PFSK-1 (cell line): Measurements from ENCODE around the gene HINT2.

ENCODE experiments used
- FOXP2 ChIP-seq: optimal IDR thresholded peaks from 2 replicates; pipeline ENCODE3; 2011; ENCODE audit warnings: borderline replicate concordance, control low read depth, inconsistent platforms; ENCODE audit not compliant: insufficient read depth; ENCODE audit errors: extremely low read length, extremely low read depth
- POLR2AphosphoS5 ChIP-seq: IDR thresholded peaks from 2 replicates; pipeline ENCODE4 v1.6.1; 2012; ENCODE audit warnings: low read depth, mild to moderate bottlenecking, control low read depth, low read length, moderate library complexity
- REST ChIP-seq, 2 experiments: IDR thresholded peaks; 2 replicates each; pipeline versions ENCODE4 v1.6.1 to v1.8.0; 2011 to 2012; ENCODE audit warnings: low read depth in 2 of 2, low read length in 2 of 2, control low read depth in 1 of 2, inconsistent platforms in 1 of 2, mild to moderate bottlenecking in 1 of 2, moderate library complexity in 1 of 2; ENCODE audit not compliant: insufficient read depth in 1 of 2
- TAF1 ChIP-seq: IDR thresholded peaks from 2 replicates; pipeline ENCODE4 v1.6.1; 2012; ENCODE audit warnings: low read length, control low read depth, borderline replicate concordance; ENCODE audit not compliant: insufficient read depth

GRCh38 chr9:35829084-35829763 lies 14.4 kb upstream of the HINT2 start, which contains the start of gene TMEM8B:
- TF ChIP-seq REST (IDR thresholded peaks at IDR 0.05; ENCODE audit: insufficient read depth in 1 of 2, low read depth in 2 of 2, low read length in 2 of 2) = no peak
- TF ChIP-seq TAF1 = no peak
- TF ChIP-seq POLR2AphosphoS5 = no peak
- no peak for TF ChIP-seq FOXP2
